HG03432 (cell line): Measurements from ENCODE around the gene ZNF689.

Experiments
- ATAC-seq: cut with Tn5 transposase; IDR thresholded peaks from one replicate; pipeline ENCODE4 v1.9.1; 2021; ENCODE audit warnings: mild to moderate bottlenecking, moderate library complexity; ENCODE audit not compliant: unreplicated experiment

ZNF689 gene

GRCh38 chr16:30609926-30610839 is at the start of gene ZNF689:
Gene ZNF689, minus strand, starts transcription at chr16:30610389. Its CDS starts 348 bp downstream, at chr16:30610041.
- ATAC-seq: peak; percentile 81

GRCh38 chr16:30658731-30659506 is 48.7 kb upstream of the ZNF689 start:
- ATAC-seq: peak; percentile 32

DNA sequence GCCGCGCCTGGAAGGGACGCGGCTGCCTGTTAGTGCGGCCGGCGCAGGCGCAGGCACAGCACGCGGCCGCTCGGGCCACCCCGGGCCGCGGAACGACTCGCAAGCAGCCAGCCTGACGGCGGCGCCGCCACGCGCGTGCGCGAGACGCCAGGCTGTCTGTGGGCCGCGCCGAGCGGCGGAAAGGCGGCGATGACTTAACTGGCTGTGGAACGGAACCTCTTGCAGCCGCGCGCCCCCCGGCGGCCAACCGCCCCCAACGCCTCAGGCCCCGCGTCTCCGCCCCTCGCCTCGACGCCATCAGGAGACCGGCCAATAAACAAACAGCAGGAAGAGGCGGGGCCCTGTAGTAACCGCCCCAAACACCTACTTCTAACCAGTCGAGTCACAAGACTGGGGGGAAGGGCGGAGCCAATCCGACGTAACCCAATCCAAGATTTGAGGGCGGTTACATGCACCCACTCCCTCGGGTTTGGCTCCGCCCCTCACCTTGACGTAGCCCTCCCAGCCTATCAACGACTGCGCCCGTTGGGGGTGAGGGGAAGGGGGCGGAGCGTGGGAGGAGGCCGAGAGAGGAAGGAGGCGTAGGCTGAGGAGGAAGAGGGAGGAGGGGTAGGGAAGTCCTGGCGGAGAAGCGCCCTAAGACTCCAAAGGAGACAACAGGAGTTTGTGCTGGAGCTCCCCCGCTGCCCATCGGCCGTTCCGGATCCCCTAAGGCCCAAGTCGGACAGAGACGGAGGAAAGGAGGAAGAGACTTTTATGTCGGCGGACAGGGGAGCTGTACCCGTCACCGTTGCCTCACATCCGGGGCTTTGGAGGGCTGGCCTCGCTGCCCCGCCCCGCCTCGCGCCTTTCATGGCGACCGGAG is 47.9 kb upstream of the ZNF689 start, which contains the start of gene FBRS:
Gene FBRS (plus strand): TSS at position 566 of the 865 bp plus-strand sequence. CDS start 1,088 bp downstream, outside the sequence.
- peak; percentile 74 for ATAC-seq

DNA sequence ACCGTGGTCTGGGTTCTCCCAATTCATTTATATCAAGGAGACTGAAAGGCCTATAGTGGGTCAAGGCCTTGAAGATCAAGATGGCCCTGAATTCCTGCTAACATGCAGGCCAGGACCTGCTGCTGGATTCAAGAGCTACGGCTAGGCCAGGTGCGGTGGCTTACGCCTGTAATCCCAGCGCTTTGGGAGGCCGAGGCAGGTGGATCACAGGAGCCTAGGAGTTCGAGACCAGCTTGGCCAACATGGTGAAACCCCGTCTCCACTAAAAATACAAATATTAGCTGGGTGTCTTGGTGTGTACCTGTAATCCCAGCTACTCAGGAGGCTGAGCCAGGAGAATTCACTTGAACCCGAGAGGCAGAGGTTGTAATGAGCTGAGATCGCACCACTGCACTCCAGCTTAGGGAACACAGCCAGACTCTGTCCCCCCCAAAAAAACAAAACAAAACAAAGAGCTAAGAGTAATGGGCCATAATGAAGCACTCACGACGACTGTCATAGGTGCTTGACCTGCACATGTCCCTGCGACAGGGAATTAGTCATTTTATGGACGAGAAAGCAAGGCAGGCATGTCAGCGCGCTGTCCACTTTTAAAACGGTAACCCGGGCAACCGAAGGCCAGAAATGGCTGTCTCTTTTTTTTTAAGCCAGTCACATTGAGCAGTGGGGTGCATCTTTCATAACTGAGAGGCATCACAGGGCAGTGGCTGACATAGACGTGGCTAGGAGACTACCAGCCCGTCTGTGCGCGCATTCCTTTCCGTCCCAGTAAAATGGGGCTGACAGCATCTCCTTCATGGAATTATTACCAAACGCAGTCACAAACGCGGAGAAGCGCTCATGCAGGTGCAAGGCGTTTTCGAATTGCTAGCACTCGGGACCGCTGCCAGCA is 47.0 kb upstream of the ZNF689 start:
- ATAC-seq: no peak

GRCh38 chr16:30656388-30656787 is 46.2 kb upstream of the ZNF689 start:
- ATAC-seq: no peak

DNA sequence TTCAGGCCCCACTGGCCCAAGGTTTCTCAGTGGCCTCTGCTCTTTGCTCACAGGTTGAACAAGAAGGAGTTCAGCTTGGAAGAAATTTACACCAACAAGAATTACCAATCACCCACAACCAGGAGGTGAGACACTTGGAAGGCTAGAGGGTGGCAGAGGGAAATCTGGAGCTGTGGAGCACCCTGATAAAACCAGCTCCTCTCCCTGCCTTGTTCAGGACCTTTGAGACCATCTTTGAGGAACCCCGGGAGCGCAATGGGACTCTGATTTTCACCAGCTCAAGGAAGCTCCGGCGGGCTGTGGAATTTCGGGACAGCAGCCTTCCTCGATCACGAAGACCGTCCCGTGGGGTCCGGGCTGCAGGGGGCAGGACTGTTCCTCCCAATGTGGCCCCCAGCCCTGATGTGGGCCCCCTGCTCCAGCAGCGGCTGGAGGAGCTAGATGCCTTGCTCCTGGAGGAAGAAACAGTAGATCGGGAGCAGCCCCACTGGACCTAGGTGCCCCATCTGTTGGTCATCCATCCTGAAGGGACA is 45.7 kb upstream of the ZNF689 start:
- ATAC-seq: no peak

DNA sequence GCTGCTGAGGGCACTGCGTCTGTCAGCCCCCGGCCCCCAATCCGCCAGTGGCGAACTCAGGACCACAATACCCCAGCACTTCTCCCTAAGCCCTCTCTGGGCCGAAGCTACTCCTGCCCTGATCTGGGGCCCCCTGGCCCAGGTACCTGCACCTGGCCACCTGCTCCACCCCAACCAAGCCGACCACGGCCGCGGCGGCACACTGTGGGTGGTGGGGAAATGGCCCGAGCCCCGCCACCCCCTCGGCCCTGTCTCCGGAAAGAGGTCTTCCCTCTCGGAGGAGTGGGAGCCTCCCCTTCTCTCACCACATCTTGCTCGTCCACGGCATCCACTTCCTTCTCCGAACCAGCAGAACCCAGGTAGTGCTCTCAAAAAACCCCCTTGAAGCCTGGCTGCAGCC is 44.7 kb upstream of the ZNF689 start:
- ATAC-seq: no peak

GRCh38 chr16:30652718-30653117 is 42.5 kb upstream of the ZNF689 start:
- no peak for ATAC-seq

GRCh38 chr16:30652005-30652296 is 41.8 kb upstream of the ZNF689 start:
- ATAC-seq: no peak

DNA sequence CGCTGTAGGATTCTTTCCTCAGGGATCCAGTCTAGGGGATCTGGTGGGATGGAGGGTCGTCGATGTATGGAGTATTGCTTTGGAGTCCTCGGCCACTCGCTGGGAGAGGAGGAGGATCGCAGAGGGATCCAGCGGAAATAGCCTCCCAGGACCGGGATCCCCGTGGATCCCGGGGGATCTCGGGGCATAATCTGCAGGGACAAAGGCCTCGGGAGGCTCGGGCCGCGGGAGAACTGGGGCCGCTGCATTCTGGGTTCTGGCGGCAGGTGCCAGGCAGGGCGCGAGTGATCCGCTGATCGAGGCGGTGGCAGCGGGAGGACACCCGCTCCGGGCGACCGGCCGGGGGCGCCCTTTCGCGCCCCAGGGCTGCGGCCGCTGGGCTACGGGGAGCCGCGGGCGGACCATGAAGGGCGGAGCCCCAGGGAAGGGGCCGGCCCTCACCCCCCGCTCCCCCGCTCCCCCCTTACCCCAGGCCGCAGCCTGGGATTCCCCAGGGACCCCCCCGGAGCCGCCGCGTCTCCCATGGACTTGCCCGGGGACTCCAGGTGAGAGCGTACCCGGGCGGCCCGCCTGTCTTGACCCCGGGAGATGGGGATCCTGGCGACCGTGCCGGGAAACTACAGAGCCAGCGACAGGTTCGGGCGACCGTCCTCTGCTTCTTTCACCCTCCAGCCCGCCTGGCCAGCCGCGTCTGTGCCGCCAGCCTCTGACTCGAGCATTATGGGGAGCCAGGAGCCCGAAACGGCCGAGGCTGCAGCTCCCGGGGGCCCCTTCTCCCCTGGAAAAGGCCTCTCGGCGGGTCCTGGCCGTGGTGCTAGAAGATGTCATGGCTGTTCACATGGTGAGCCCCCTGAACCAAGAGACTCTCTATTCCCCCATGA is 41.2 kb upstream of the ZNF689 start:
- peak; percentile 59 for ATAC-seq

GRCh38 chr16:30650369-30651123 is 40.4 kb upstream of the ZNF689 start, which contains the start of gene PRR14:
Gene PRR14, plus strand, starts transcription at chr16:30650960. Its CDS starts 686 bp downstream, at chr16:30651646.
- ATAC-seq: peak; percentile 71

- no peak for ATAC-seq
These were observed 39.7 kb upstream of the ZNF689 start for GRCh38 chr16:30649725-30650368.

GRCh38 chr16:30647274-30647571 is 37.0 kb upstream of the ZNF689 start:
- no peak for ATAC-seq

DNA sequence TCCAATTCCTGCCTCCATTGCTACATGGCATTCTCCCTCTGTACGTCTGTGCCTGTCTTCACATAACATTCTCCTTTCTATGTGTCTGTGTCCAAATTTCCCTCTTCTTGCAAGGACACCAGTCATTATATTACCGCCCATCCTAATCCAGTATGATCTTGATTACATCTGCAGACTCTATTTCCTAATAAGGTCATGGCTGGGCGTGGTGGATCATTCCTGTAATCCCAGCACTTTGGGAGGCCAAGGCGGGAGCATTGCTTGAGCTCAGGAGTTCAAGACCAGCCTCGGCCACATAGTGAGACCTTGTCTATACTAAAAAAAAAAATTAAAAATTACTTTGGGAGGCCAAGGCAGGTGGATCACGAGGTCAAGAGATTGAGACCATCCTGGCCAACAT is 35.5 kb upstream of the ZNF689 start:
- no peak for ATAC-seq

DNA sequence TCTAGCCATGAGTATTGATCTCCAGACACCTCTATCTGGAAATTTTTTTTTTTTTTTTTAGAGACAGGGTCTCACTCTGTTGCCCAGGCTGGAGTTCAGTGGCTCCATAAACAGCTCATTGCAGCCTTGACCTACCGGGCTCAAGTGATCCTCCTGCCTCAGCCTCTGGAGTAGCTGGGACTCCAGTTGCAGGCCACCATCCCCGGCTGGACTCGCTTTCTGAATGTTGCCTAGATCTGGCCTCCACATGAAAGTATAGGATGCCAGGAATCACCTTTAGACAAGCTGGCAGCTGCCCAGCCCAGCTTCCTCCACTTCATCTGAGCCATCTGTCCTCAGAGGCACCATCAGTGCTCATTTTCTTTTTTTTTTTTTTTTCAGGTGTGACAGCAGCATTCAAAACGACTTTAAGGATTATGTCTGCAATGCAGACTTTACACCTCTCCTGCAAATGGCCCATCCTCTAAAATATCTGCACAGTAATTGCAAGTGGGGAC is 34.2 kb upstream of the ZNF689 start:
- no peak for ATAC-seq

GRCh38 chr16:30641378-30641982 is 31.3 kb upstream of the ZNF689 start:
- no peak for ATAC-seq

DNA sequence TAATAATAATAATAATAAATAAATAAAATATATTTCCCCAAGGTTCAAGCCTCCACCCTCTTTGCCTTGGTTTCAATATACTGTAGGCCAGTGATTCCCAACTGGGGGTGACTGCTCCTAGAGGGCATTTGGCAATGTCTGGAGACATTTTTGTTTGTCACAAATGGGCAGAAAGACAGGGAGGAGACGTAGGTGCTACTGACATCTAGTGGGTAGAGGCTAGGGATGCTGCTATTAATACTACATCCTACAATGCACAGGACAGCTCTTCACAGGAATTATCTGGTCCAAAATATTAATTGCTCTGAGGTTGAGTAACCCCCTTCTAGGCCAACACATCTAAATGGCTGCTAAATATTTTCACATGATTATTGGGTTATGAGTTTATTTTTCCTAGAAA is 27.8 kb upstream of the ZNF689 start:
- ATAC-seq: no peak
